ENCODE results near the gene FAM110A.
"Not testable (repeated sequence)": the region's sequence is repeated elsewhere in the genome, so short reads cannot be mapped to it uniquely, and the experiment has no call there.

The FAM110A gene

GRCh38 chr20:846894-847278 is 13.4 kb downstream of the FAM110A start:
- no peak overlapping the region for H3K27ac ChIP-seq
- H3K9me3 ChIP-seq (ENCODE audit: severe bottlenecking): peaks cover 3% of the 10 kb centered on the region
- no peaks in the 10 kb centered on the region for H3K27me3 ChIP-seq (ENCODE audit: insufficient read depth, low read depth, severe bottlenecking)
- peaks cover 12% of the 10 kb centered on the region for H3K36me3 ChIP-seq
- no peak for DNase-seq
- 0 out of 2 replicates have a peak, but pooled peaks have one; percentile 2 for TF ChIP-seq CTCF (IDR thresholded peaks at IDR 0.05; ENCODE audit: low read depth, low read length)
- H3K4me3 ChIP-seq (ENCODE audit: low read depth, low read length): no peak overlapping the region

DNA sequence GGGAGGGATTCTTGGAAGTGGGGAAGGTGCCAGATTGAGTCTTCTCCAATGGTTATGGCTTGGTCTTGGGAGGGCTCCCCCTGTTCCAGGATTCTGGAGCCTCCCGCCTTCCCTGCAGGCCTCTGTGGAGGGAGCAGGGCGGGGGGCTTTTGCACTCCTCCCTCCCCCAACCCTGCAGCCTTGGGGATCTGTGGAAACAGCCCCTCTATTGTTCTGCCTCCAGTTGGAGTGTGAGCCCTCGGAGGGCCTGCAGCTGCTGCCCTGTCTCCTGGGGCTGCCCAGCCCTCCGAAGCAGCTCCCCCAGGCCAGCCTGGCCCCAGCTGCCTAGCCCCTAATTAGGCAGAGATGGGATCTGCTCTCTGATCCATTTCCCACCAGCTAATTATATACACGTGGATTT is 14.7 kb downstream of the FAM110A start:
- no peak overlapping the region; the same call in 1 of the 2 replicates for H3K27ac ChIP-seq
- H3K9me3 ChIP-seq (ENCODE audit: severe bottlenecking): peaks cover 3% of the 10 kb centered on the region
- H3K36me3 ChIP-seq: peaks cover 12% of the 10 kb centered on the region
- no peaks in the 10 kb centered on the region for H3K27me3 ChIP-seq (ENCODE audit: insufficient read depth, low read depth, severe bottlenecking)
- no peak for TF ChIP-seq CTCF (IDR thresholded peaks at IDR 0.05; ENCODE audit: low read depth, low read length)
- no peak overlapping the region for H3K4me3 ChIP-seq (ENCODE audit: low read depth, low read length)
- DNase-seq: no peak

GRCh38 chr20:848731-849130 is 15.2 kb downstream of the FAM110A start:
- peaks cover 12% of the 10 kb centered on the region for H3K36me3 ChIP-seq
- not testable (repeated sequence) for H3K27me3 ChIP-seq (ENCODE audit: insufficient read depth, low read depth, severe bottlenecking); H3K27ac ChIP-seq; H3K4me3 ChIP-seq (ENCODE audit: low read depth, low read length); DNase-seq; H3K9me3 ChIP-seq (ENCODE audit: severe bottlenecking)

- no peak for TF ChIP-seq CTCF (IDR thresholded peaks at IDR 0.05; ENCODE audit: low read depth, low read length)
- no peaks in the 10 kb centered on the region for H3K27me3 ChIP-seq (ENCODE audit: insufficient read depth, low read depth, severe bottlenecking)
- no peaks in the 10 kb centered on the region for H3K36me3 ChIP-seq
Measured at GRCh38 chr20:853406-853996, 20.0 kb downstream of the FAM110A start.

GRCh38 chr20:854601-855000 is 21.1 kb downstream of the FAM110A start:
- H3K36me3 ChIP-seq: no peaks in the 10 kb centered on the region
- peak overlapping the region; percentile 62 for H3K27ac ChIP-seq
- H3K9me3 ChIP-seq (ENCODE audit: severe bottlenecking): peaks cover 3% of the 10 kb centered on the region
- H3K27me3 ChIP-seq (ENCODE audit: insufficient read depth, low read depth, severe bottlenecking): no peaks in the 10 kb centered on the region
- no peak for DNase-seq
- H3K4me3 ChIP-seq (ENCODE audit: low read depth, low read length): no peak overlapping the region
- no peak for TF ChIP-seq CTCF (IDR thresholded peaks at IDR 0.05; ENCODE audit: low read depth, low read length)

More at GRCh38 chr20:853406-853996, 20.0 kb downstream of the FAM110A start:
- no peak for DNase-seq
- Histone ChIP-seq H3K9me3 (ENCODE audit: severe bottlenecking) (peaks cover 3% of the 10 kb centered on the region), H3K4me3 (ENCODE audit: low read depth, low read length) (no peak overlapping the region), H3K27ac (peak overlapping the region; percentile 62)

GRCh38 chr20:855466-856360 is 22.2 kb downstream of the FAM110A start:
- Histone ChIP-seq H3K36me3 (no peaks in the 10 kb centered on the region), H3K9me3 (ENCODE audit: severe bottlenecking) (no peaks in the 10 kb centered on the region), H3K4me3 (ENCODE audit: low read depth, low read length) (no peak overlapping the region), H3K27me3 (ENCODE audit: insufficient read depth, low read depth, severe bottlenecking) (no peaks in the 10 kb centered on the region), H3K27ac (no peak overlapping the region)
- TF ChIP-seq CTCF (IDR thresholded peaks at IDR 0.05; ENCODE audit: low read depth, low read length): no peak
- DNase-seq: no peak

Measured in WERI-Rb-1 (cell line).